GM23248 (cell line): ENCODE results near the gene SP6. TPM values are rescaled to one million over a fixed set of nuclear protein-coding genes. Genes with fewer than 3 reads are reported as not detected.

Source experiments
- DNase-seq: peaks from one replicate; pipeline ENCODE4 v3.0.0-alpha.2; 2015
- H2AFZ ChIP-seq: fragments of 200-600 bp; sonication (generic); 2 replicates; pipeline ENCODE4 v1.6.1; 2016; ENCODE audit warnings: antibody characterized with exemption
- H3F3A ChIP-seq: fragments of 200-600 bp; sonication (generic); 2 replicates; pipeline ENCODE4 v1.6.1; 2016; ENCODE audit warnings: mild to moderate bottlenecking, antibody characterized with exemption, mixed run types; ENCODE audit not compliant: insufficient read depth
- H3K27ac ChIP-seq: fragments of 200-600 bp; sonication (generic); 2 replicates; pipeline ENCODE4 v1.5.1; 2016; ENCODE audit warnings: mild to moderate bottlenecking
- H3K27me3 ChIP-seq: fragments of 200-600 bp; sonication (generic); replicated peaks from 2 replicates; pipeline ENCODE4 v1.6.1; 2016; ENCODE audit warnings: mild to moderate bottlenecking; ENCODE audit not compliant: insufficient read depth
- H3K36me3 ChIP-seq: fragments of 200-600 bp; sonication (generic); 2 replicates; pipeline ENCODE4 v1.6.1; 2016; ENCODE audit warnings: low read depth, mild to moderate bottlenecking
- H3K4me1 ChIP-seq: fragments of 200-600 bp; sonication (generic); 2 replicates; pipeline ENCODE4 v1.6.1; 2016; ENCODE audit warnings: mild to moderate bottlenecking; ENCODE audit not compliant: insufficient read depth
- H3K4me2 ChIP-seq: fragments of 200-600 bp; sonication (generic); one replicate; pipeline ENCODE4 v1.6.1; 2016; ENCODE audit warnings: mild to moderate bottlenecking; ENCODE audit not compliant: unreplicated experiment
- H3K4me3 ChIP-seq: fragments of 200-600 bp; sonication (generic); 2 replicates; pipeline ENCODE4 v1.5.1; 2016; ENCODE audit warnings: mild to moderate bottlenecking
- H3K79me2 ChIP-seq: fragments of 200-600 bp; sonication (generic); 2 replicates; pipeline ENCODE4 v1.6.1; 2016; ENCODE audit warnings: mild to moderate bottlenecking; ENCODE audit not compliant: insufficient read depth
- H3K9ac ChIP-seq: fragments of 200-600 bp; sonication (generic); 2 replicates; pipeline ENCODE4 v1.6.1; 2016; ENCODE audit warnings: mild to moderate bottlenecking
- H3K9me2 ChIP-seq: fragments of 200-600 bp; sonication (generic); 2 replicates; pipeline ENCODE4 v1.6.1; 2016; ENCODE audit warnings: mixed run types, mild to moderate bottlenecking, moderate library complexity; ENCODE audit not compliant: insufficient read depth
- H3K9me3 ChIP-seq: fragments of 200-600 bp; sonication (generic); one replicate; pipeline ENCODE4 v1.6.1; 2017; ENCODE audit warnings: low read depth
- H4K20me1 ChIP-seq: fragments of 200-600 bp; sonication (generic); 2 replicates; pipeline ENCODE4 v1.6.0; 2016; ENCODE audit not compliant: insufficient read depth
- EZH2phosphoT487 ChIP-seq: fragments of 200-600 bp; sonication (generic); IDR thresholded peaks from 2 replicates; pipeline ENCODE4 v1.6.1; 2018; ENCODE audit warnings: antibody characterized with exemption, moderate library complexity, mild to moderate bottlenecking, low read depth; ENCODE audit not compliant: insufficient read depth
- WGBS, 2 experiments: methylation state at CpG; one replicate each; pipeline ENCODE4 v1.1.6; 2015 to 2017; ENCODE audit warnings: low lambda C conversion rate in 2 of 2, low coverage in 1 of 2; ENCODE audit errors: missing lambda C conversion rate in 2 of 2; 5-methylcytosine and 5-hydroxymethylcytosine counted together
- in situ Hi-C: fragments of 300-500 bp; cut with MboI; formaldehyde crosslinking; loops from 2 replicates; pipeline ENCODE4 v1.15.0; 2020
- polyA plus RNA-seq: library from polyadenylated mRNA; unstranded; fragments of >200 nt; fragmentation: Nextera tagmentation; extraction: Ambion mirVana; gene quantifications from 2 replicates; pipeline ENCODE4 v1.2.1, GENCODE V29; 2016
- total RNA-seq: library from RNA; depleted of rRNA; stranded (reverse); fragments of >200 nt; shearing (Covaris generic); gene quantifications from 2 replicates; pipeline ENCODE4 v1.2.3, GENCODE V29; 2014; rRNA removed

Gene SP6
- total and polyA plus RNA-seq, 2 experiments from 2014 or later, result not detected

- H4K20me1 ChIP-seq, result no peaks in the 10 kb centered on the region
- H3K36me3 ChIP-seq, result no peaks in the 10 kb centered on the region
- no peak for TF ChIP-seq EZH2phosphoT487
- H3K27ac ChIP-seq, result no peak overlapping the region
- no peaks in the 10 kb centered on the region for H3K4me1 ChIP-seq
- H2AFZ ChIP-seq, result no peak overlapping the region
- WGBS, 2 experiments, result 53 to 59% methylated on average over 2 of the region's 2 CpGs
- H3K9me3 ChIP-seq, result no peaks in the 10 kb centered on the region
- H3K4me3 ChIP-seq, result no peak overlapping the region
- H3K9ac ChIP-seq, result no peak overlapping the region
- peaks cover 33% of the 10 kb centered on the region for H3K27me3 ChIP-seq
- no peaks in the 10 kb centered on the region for H3F3A ChIP-seq
- no peaks in the 10 kb centered on the region for H3K9me2 ChIP-seq
- in situ Hi-C loops, result no loop called here
- no peak for DNase-seq
- H3K79me2 ChIP-seq, result no peaks in the 10 kb centered on the region
- H3K4me2 ChIP-seq, result no peak overlapping the region
Observed at GRCh38 chr17:47797797-47798196, 53.2 kb downstream of the SP6 start.

Other genes starting within 250 kb of the SP6 start
- gene KPNB1, start 201.2 kb downstream of the SP6 start, total RNA-seq, result 421 and 423 TPM in 2 replicates
- 54.5 and 59.5 TPM in 2 replicates for gene KPNB1, start 201.2 kb downstream of the SP6 start, polyA plus RNA-seq
- gene TBKBP1, start 157.0 kb downstream of the SP6 start, total RNA-seq, result 12.3 and 25.8 TPM in 2 replicates
- 1.1 and 1.2 TPM in 2 replicates for gene TBKBP1, start 157.0 kb downstream of the SP6 start, polyA plus RNA-seq
- not detected in 2 replicates for gene TBX21, start 117.9 kb downstream of the SP6 start, total RNA-seq
- not detected in 2 replicates for gene TBX21, start 117.9 kb downstream of the SP6 start, polyA plus RNA-seq
- gene OSBPL7, start 29.4 kb downstream of the SP6 start, total RNA-seq, result 2.5 and 5.0 TPM in 2 replicates
- gene OSBPL7, start 29.4 kb downstream of the SP6 start, polyA plus RNA-seq, result 1.4 and 2.0 TPM in 2 replicates
- gene MRPL10, start 19.6 kb downstream of the SP6 start, total RNA-seq, result 24.8 and 37.3 TPM in 2 replicates
- 30.6 and 35.1 TPM in 2 replicates for gene MRPL10, start 19.6 kb downstream of the SP6 start, polyA plus RNA-seq
- gene LRRC46, start 19.5 kb downstream of the SP6 start, total RNA-seq, result not detected in 2 replicates
- 0.82 and 0.95 TPM in 2 replicates for gene LRRC46, start 19.5 kb downstream of the SP6 start, polyA plus RNA-seq
- gene SCRN2, start 9.9 kb downstream of the SP6 start, total RNA-seq, result 36.3 and 41.2 TPM in 2 replicates
- 38.6 and 39.5 TPM in 2 replicates for gene SCRN2, start 9.9 kb downstream of the SP6 start, polyA plus RNA-seq
- gene SP2, start 45.1 kb upstream of the SP6 start, total RNA-seq, result 2.5 and 3.2 TPM in 2 replicates
- gene SP2, start 45.1 kb upstream of the SP6 start, polyA plus RNA-seq, result 13.6 and 14.2 TPM in 2 replicates
- gene PNPO, start 90.4 kb upstream of the SP6 start, total RNA-seq, result 44.7 and 53.7 TPM in 2 replicates
- gene PNPO, start 90.4 kb upstream of the SP6 start, polyA plus RNA-seq, result 20.0 and 22.7 TPM in 2 replicates
- gene PRR15L, start 106.7 kb upstream of the SP6 start, total RNA-seq, result not detected in 2 replicates
- gene PRR15L, start 106.7 kb upstream of the SP6 start, polyA plus RNA-seq, result 0.16 TPM in 1 of 2 replicates, not detected in the other
- gene CDK5RAP3, start 120.0 kb upstream of the SP6 start, total RNA-seq, result 61.7 and 80.8 TPM in 2 replicates
- gene CDK5RAP3, start 120.0 kb upstream of the SP6 start, polyA plus RNA-seq, result 81.6 and 92.2 TPM in 2 replicates
- 148 and 179 TPM in 2 replicates for gene COPZ2, start 186.6 kb upstream of the SP6 start, total RNA-seq
- 399 and 401 TPM in 2 replicates for gene COPZ2, start 186.6 kb upstream of the SP6 start, polyA plus RNA-seq
- 65.6 and 66.4 TPM in 2 replicates for gene NFE2L1, start 197.2 kb upstream of the SP6 start, total RNA-seq
- 28.0 and 31.4 TPM in 2 replicates for gene NFE2L1, start 197.2 kb upstream of the SP6 start, polyA plus RNA-seq